Stomach smooth muscle (tissue), 2 donors: ENCODE results near the gene TMEM151A.
"Not testable (repeated sequence)": the region's sequence is repeated elsewhere in the genome, so short reads cannot be mapped to it uniquely, and the experiment has no call there.

Source experiments
- H3K27ac ChIP-seq: one replicate; pipeline ENCODE4 v1.7.0; 2013; ENCODE audit warnings: mild to moderate bottlenecking, low read length, inconsistent platforms
- H3K27me3 ChIP-seq, 2 donors: one replicate each; pipeline ENCODE4 v1.7.0; 2013; ENCODE audit warnings: low read length in 2 of 2; ENCODE audit not compliant: insufficient read depth in 2 of 2, control insufficient read depth in 1 of 2
- H3K36me3 ChIP-seq, 2 donors: one replicate each; pipeline ENCODE4 v1.7.0; 2013; ENCODE audit warnings: low read length in 2 of 2; ENCODE audit not compliant: control insufficient read depth in 2 of 2, insufficient read depth in 2 of 2
- H3K4me1 ChIP-seq: one replicate; pipeline ENCODE4 v1.7.0; 2013; ENCODE audit warnings: low read length; ENCODE audit not compliant: control insufficient read depth, insufficient read depth
- H3K4me3 ChIP-seq, 2 donors: one replicate each; pipeline ENCODE4 v1.7.0; 2013; ENCODE audit warnings: low read length in 2 of 2
- H3K9ac ChIP-seq, 2 donors: one replicate each; pipeline ENCODE4 v1.7.0; 2013; ENCODE audit warnings: low read length in 2 of 2, mild to moderate bottlenecking in 1 of 2
- H3K9me3 ChIP-seq, 2 donors: one replicate each; pipeline ENCODE4 v1.7.0; 2013; ENCODE audit warnings: low read length in 2 of 2; ENCODE audit not compliant: control insufficient read depth in 2 of 2
- donor health status: healthy.
- donor health status: Pancreatic carcinoma.

Gene TMEM151A

GRCh38 chr11:66292543-66293332 lies 1.0 kb downstream of the TMEM151A start:
- H3K9ac ChIP-seq = no peak overlapping the region
- no peaks in the 10 kb centered on the region for H3K36me3 ChIP-seq
- peaks cover 23 to 35% of the 10 kb centered on the region in 2 donors for H3K27me3 ChIP-seq
- H3K9me3 ChIP-seq = no peaks in the 10 kb centered on the region
- no peak overlapping the region for H3K27ac ChIP-seq
- H3K4me1 ChIP-seq = peaks cover 28% of the 10 kb centered on the region
- no peak overlapping the region for H3K4me3 ChIP-seq

- H3K27ac ChIP-seq = no peak overlapping the region
- no peak overlapping the region for H3K9ac ChIP-seq
- H3K27me3 ChIP-seq = peaks cover 23 to 35% of the 10 kb centered on the region in 2 donors
- no peaks in the 10 kb centered on the region for H3K36me3 ChIP-seq
- H3K9me3 ChIP-seq = no peaks in the 10 kb centered on the region
- H3K4me1 ChIP-seq = peaks cover 22% of the 10 kb centered on the region
- H3K4me3 ChIP-seq = no peak overlapping the region
Observed at GRCh38 chr11:66293352-66293751, 1.7 kb downstream of the TMEM151A start.

- Histone ChIP-seq H3K36me3 (no peaks in the 10 kb centered on the region), H3K9me3 (no peaks in the 10 kb centered on the region), H3K9ac (no peak overlapping the region), H3K4me3 (no peak overlapping the region), H3K27ac (no peak overlapping the region), H3K27me3 (peaks cover 23 to 35% of the 10 kb centered on the region in 2 donors), H3K4me1 (peaks cover 20% of the 10 kb centered on the region)
Observed at GRCh38 chr11:66293777-66294625, 2.3 kb downstream of the TMEM151A start.

GRCh38 chr11:66294626-66295620 lies 3.2 kb downstream of the TMEM151A start:
- H3K36me3 ChIP-seq = no peaks in the 10 kb centered on the region
- no peak overlapping the region for H3K4me3 ChIP-seq

GRCh38 chr11:66297610-66298009 lies 5.9 kb downstream of the TMEM151A start:
- H3K4me1 ChIP-seq = peaks cover 3% of the 10 kb centered on the region
- H3K36me3 ChIP-seq = no peaks in the 10 kb centered on the region
- peaks cover 20 to 23% of the 10 kb centered on the region in 2 donors for H3K27me3 ChIP-seq
- no peak overlapping the region for H3K9ac ChIP-seq
- no peaks in the 10 kb centered on the region for H3K9me3 ChIP-seq
- H3K27ac ChIP-seq = no peak overlapping the region
- no peak overlapping the region for H3K4me3 ChIP-seq

More at GRCh38 chr11:66294626-66295620, 3.2 kb downstream of the TMEM151A start:
- Histone ChIP-seq H3K4me1 (peaks cover 13% of the 10 kb centered on the region), H3K27ac (no peak overlapping the region), H3K9ac (no peak overlapping the region), H3K27me3 (peaks cover 23 to 35% of the 10 kb centered on the region in 2 donors), H3K9me3 (no peaks in the 10 kb centered on the region)

GRCh38 chr11:66299186-66299585 lies 7.5 kb downstream of the TMEM151A start:
- H3K27me3 ChIP-seq = peaks cover 6 to 8% of the 10 kb centered on the region in 2 donors
- no peaks in the 10 kb centered on the region for H3K36me3 ChIP-seq
- H3K27ac ChIP-seq = no peak overlapping the region
- no peaks in the 10 kb centered on the region for H3K9me3 ChIP-seq
- no peak overlapping the region for H3K9ac ChIP-seq
- no peak overlapping the region for H3K4me3 ChIP-seq
- H3K4me1 ChIP-seq = no peaks in the 10 kb centered on the region

GRCh38 chr11:66302656-66303055 lies 11.0 kb downstream of the TMEM151A start:
- Histone ChIP-seq H3K27ac (no peak overlapping the region), H3K4me1 (no peaks in the 10 kb centered on the region), H3K4me3 (no peak overlapping the region), H3K9ac (no peak overlapping the region), H3K36me3 (no peaks in the 10 kb centered on the region), H3K27me3 (no peaks in the 10 kb centered on the region), H3K9me3 (no peaks in the 10 kb centered on the region)

GRCh38 chr11:66309475-66309874 lies 17.8 kb downstream of the TMEM151A start:
- H3K4me3 ChIP-seq = no peak overlapping the region
- H3K9ac ChIP-seq = no peak overlapping the region
- H3K9me3 ChIP-seq = no peaks in the 10 kb centered on the region
- no peak overlapping the region for H3K27ac ChIP-seq
- H3K36me3 ChIP-seq = no peaks in the 10 kb centered on the region
- peaks cover 20% of the 10 kb centered on the region for H3K4me1 ChIP-seq
- H3K27me3 ChIP-seq = no peaks in the 10 kb centered on the region

- Histone ChIP-seq H3K27ac (no peak overlapping the region), H3K4me1 (peaks cover 27% of the 10 kb centered on the region), H3K27me3 (no peaks in the 10 kb centered on the region), H3K4me3 (no peak overlapping the region), H3K9me3 (no peaks in the 10 kb centered on the region), H3K9ac (no peak overlapping the region), H3K36me3 (no peaks in the 10 kb centered on the region)
Observed at GRCh38 chr11:66310324-66310723, 18.6 kb downstream of the TMEM151A start.

GRCh38 chr11:66310803-66311440 lies 19.2 kb downstream of the TMEM151A start:
- not testable (repeated sequence) for H3K36me3 ChIP-seq, H3K27me3 ChIP-seq, H3K27ac ChIP-seq, H3K4me3 ChIP-seq, H3K9ac ChIP-seq, H3K9me3 ChIP-seq
- H3K4me1 ChIP-seq = peaks cover 33% of the 10 kb centered on the region
